Mesenchymal stem cell (in vitro differentiated cells and primary cell): ENCODE results near the gene SYT3.

ENCODE experiments used
- DNase-seq: peaks from one replicate; pipeline ENCODE4 v3.0.0-alpha.2; 2013
- H2AFZ ChIP-seq: one replicate; pipeline ENCODE4 v1.6.1; 2013; ENCODE audit warnings: low read depth, mild to moderate bottlenecking, control low read depth, inconsistent platforms, low read length, moderate library complexity
- H2AK5ac ChIP-seq: 2 replicates; pipeline ENCODE4 v1.6.1; 2013; ENCODE audit warnings: low read length, moderate library complexity, mild to moderate bottlenecking, inconsistent platforms; ENCODE audit not compliant: severe bottlenecking
- H2BK120ac ChIP-seq: one replicate; pipeline ENCODE4 v1.6.1; 2013; ENCODE audit warnings: low read depth, mild to moderate bottlenecking, inconsistent platforms, low read length, moderate library complexity
- H2BK12ac ChIP-seq, 2 experiments: one replicate each; pipeline ENCODE4 v1.6.1; 2013; ENCODE audit warnings: inconsistent platforms in 2 of 2, low read length in 2 of 2, mild to moderate bottlenecking in 2 of 2, moderate library complexity in 2 of 2, control low read depth in 1 of 2
- H2BK15ac ChIP-seq: one replicate; pipeline ENCODE4 v1.6.1; 2013; ENCODE audit warnings: mild to moderate bottlenecking, low read depth, inconsistent platforms; ENCODE audit not compliant: poor library complexity, severe bottlenecking
- H2BK5ac ChIP-seq: 2 replicates; pipeline ENCODE4 v1.6.1; 2013; ENCODE audit warnings: low read depth, mild to moderate bottlenecking, low read length, control low read depth, inconsistent platforms; ENCODE audit not compliant: poor library complexity, severe bottlenecking
- H3K14ac ChIP-seq, 2 experiments: one replicate each; pipeline ENCODE4 v1.6.1; 2013; ENCODE audit warnings: inconsistent platforms in 2 of 2, low read length in 2 of 2, control low read depth in 1 of 2, mild to moderate bottlenecking in 1 of 2, moderate library complexity in 1 of 2
- H3K18ac ChIP-seq, 2 experiments: one replicate each; pipeline ENCODE4 v1.6.1; 2013; ENCODE audit warnings: inconsistent platforms in 2 of 2, low read length in 2 of 2, control low read depth in 1 of 2, low read depth in 1 of 2, mild to moderate bottlenecking in 1 of 2
- H3K23ac ChIP-seq, 2 experiments: one replicate each; pipeline ENCODE4 v1.6.1; 2013; ENCODE audit warnings: inconsistent platforms in 2 of 2, low read length in 2 of 2, mild to moderate bottlenecking in 2 of 2, moderate library complexity in 2 of 2, control low read depth in 1 of 2
- H3K27ac ChIP-seq: 2 replicates; pipeline ENCODE4 v1.5.1; 2013; ENCODE audit warnings: mild to moderate bottlenecking, moderate library complexity, low read length, control low read depth, inconsistent platforms; ENCODE audit not compliant: poor library complexity, severe bottlenecking
- H3K27me3 ChIP-seq, 2 experiments: 2 replicates each; pipeline versions ENCODE4 v1.6.1 to v1.7.0; 2013; ENCODE audit warnings: low read length in 2 of 2, mild to moderate bottlenecking in 2 of 2, moderate library complexity in 2 of 2, control low read depth in 1 of 2, inconsistent platforms in 1 of 2; ENCODE audit not compliant: control insufficient read depth in 1 of 2, insufficient read depth in 1 of 2
- H3K36me3 ChIP-seq, 2 experiments: 2 replicates each; pipeline versions ENCODE4 v1.6.1 to v1.7.0; 2013; ENCODE audit warnings: low read length in 2 of 2, control low read depth in 1 of 2, inconsistent platforms in 1 of 2, low read depth in 1 of 2, mild to moderate bottlenecking in 1 of 2; ENCODE audit not compliant: insufficient read depth in 2 of 2, control insufficient read depth in 1 of 2
- H3K4ac ChIP-seq, 2 experiments: one replicate each; pipeline ENCODE4 v1.6.1; 2013; ENCODE audit warnings: inconsistent platforms in 2 of 2, low read length in 2 of 2, mild to moderate bottlenecking in 2 of 2, moderate library complexity in 2 of 2, control low read depth in 1 of 2, low read depth in 1 of 2
- H3K4me1 ChIP-seq: 2 replicates; pipeline ENCODE4 v1.6.1; 2013; ENCODE audit warnings: low read depth, low read length, control low read depth; ENCODE audit not compliant: control insufficient read depth, insufficient read depth
- H3K4me2 ChIP-seq: 2 replicates; pipeline ENCODE4 v1.6.1; 2013; ENCODE audit warnings: low read length, mild to moderate bottlenecking, inconsistent platforms; ENCODE audit not compliant: poor library complexity, severe bottlenecking
- H3K4me3 ChIP-seq, 2 experiments: 2 replicates each; pipeline versions ENCODE4 v1.5.1 to v1.7.0; 2013; ENCODE audit warnings: low read length in 2 of 2, mild to moderate bottlenecking in 2 of 2, control low read depth in 1 of 2, low read depth in 1 of 2; ENCODE audit not compliant: insufficient read depth in 1 of 2
- H3K79me1 ChIP-seq: replicated peaks from 2 replicates; pipeline ENCODE4 v1.6.1; 2013; ENCODE audit warnings: mild to moderate bottlenecking, control low read depth, low read length, inconsistent platforms; ENCODE audit not compliant: poor library complexity, severe bottlenecking
- H3K9ac ChIP-seq: 2 replicates; pipeline ENCODE4 v1.7.0; 2013; ENCODE audit warnings: mild to moderate bottlenecking, low read length, moderate library complexity
- H3K9me3 ChIP-seq: 2 replicates; pipeline ENCODE4 v1.7.0; 2013; ENCODE audit warnings: mild to moderate bottlenecking, low read length; ENCODE audit not compliant: control insufficient read depth
- H4K8ac ChIP-seq: one replicate; pipeline ENCODE4 v1.6.1; 2013; ENCODE audit warnings: inconsistent platforms, mild to moderate bottlenecking, low read length, moderate library complexity
- H4K91ac ChIP-seq: one replicate; pipeline ENCODE4 v1.6.1; 2013; ENCODE audit warnings: mild to moderate bottlenecking, low read length, inconsistent platforms
- WGBS: methylation state at CpG from one replicate; pipeline ENCODE4 v1.1.7; 2013; ENCODE audit warnings: mixed read lengths; 5-methylcytosine and 5-hydroxymethylcytosine counted together

Gene SYT3

GRCh38 chr19:50657712-50658440 is 18.2 kb upstream of the SYT3 start:
- peak; percentile 14 for DNase-seq
- no peaks in the 10 kb centered on the region for H3K4me1 ChIP-seq
- no peak overlapping the region for H2BK5ac ChIP-seq
- H3K14ac ChIP-seq = no peak overlapping the region
- no peak overlapping the region for H2AFZ ChIP-seq
- H3K4me2 ChIP-seq = no peak overlapping the region
- H3K27me3 ChIP-seq = peaks cover 0 to 47% of the 10 kb centered on the region in 2 experiments
- H3K36me3 ChIP-seq = no peaks in the 10 kb centered on the region
- H3K4me3 ChIP-seq = peak overlapping the region in 1 of 2 experiments; percentile 72
- H4K91ac ChIP-seq = no peak overlapping the region
- H3K18ac ChIP-seq = no peak overlapping the region
- no peak overlapping the region for H3K27ac ChIP-seq
- no peak overlapping the region for H2BK120ac ChIP-seq
- WGBS = 64% methylated on average over 38 of the region's 38 CpGs
- H2BK12ac ChIP-seq = no peak overlapping the region
- H3K79me1 ChIP-seq = no peaks in the 10 kb centered on the region
- H3K23ac ChIP-seq = no peak overlapping the region
- H2AK5ac ChIP-seq = no peak overlapping the region
- peak overlapping the region; percentile 57 for H3K9ac ChIP-seq
- no peak overlapping the region for H2BK15ac ChIP-seq
- no peak overlapping the region for H3K4ac ChIP-seq
- H3K9me3 ChIP-seq = peaks cover 12% of the 10 kb centered on the region
- no peak overlapping the region for H4K8ac ChIP-seq

GRCh38 chr19:50657222-50657669 is 17.6 kb upstream of the SYT3 start:
- Histone ChIP-seq H3K4ac (no peak overlapping the region), H3K4me3 (no peak overlapping the region), H2BK5ac (no peak overlapping the region), H2AK5ac (no peak overlapping the region), H3K27ac (no peak overlapping the region), H3K18ac (no peak overlapping the region), H3K27me3 (peaks cover 0 to 46% of the 10 kb centered on the region in 2 experiments), H3K9ac (peak overlapping the region; percentile 57), H3K36me3 (no peaks in the 10 kb centered on the region), H4K91ac (no peak overlapping the region), H4K8ac (no peak overlapping the region), H3K23ac (no peak overlapping the region), H2BK120ac (no peak overlapping the region), H3K4me2 (no peak overlapping the region), H2BK12ac (no peak overlapping the region), H3K4me1 (no peaks in the 10 kb centered on the region), H3K9me3 (peaks cover 12% of the 10 kb centered on the region), H3K79me1 (no peaks in the 10 kb centered on the region), H3K14ac (no peak overlapping the region), H2AFZ (no peak overlapping the region), H2BK15ac (no peak overlapping the region)
- 67% methylated on average over 5 of the region's 6 CpGs for WGBS
- no peak for DNase-seq

- no peak for DNase-seq
- Histone ChIP-seq H3K79me1 (no peaks in the 10 kb centered on the region), H3K4me2 (no peak overlapping the region), H2BK12ac (no peak overlapping the region), H3K9ac (no peak overlapping the region), H2BK120ac (no peak overlapping the region), H2BK15ac (no peak overlapping the region), H3K27ac (no peak overlapping the region), H3K4ac (no peak overlapping the region), H4K91ac (no peak overlapping the region), H4K8ac (no peak overlapping the region), H2AFZ (no peak overlapping the region), H2BK5ac (no peak overlapping the region), H3K27me3 (peaks cover 0 to 30% of the 10 kb centered on the region in 2 experiments), H3K23ac (no peak overlapping the region), H3K9me3 (peaks cover 12% of the 10 kb centered on the region), H3K4me3 (no peak overlapping the region), H3K4me1 (no peaks in the 10 kb centered on the region), H3K18ac (no peak overlapping the region), H3K36me3 (no peaks in the 10 kb centered on the region), H3K14ac (no peak overlapping the region), H2AK5ac (no peak overlapping the region)
Measured at GRCh38 chr19:50654882-50655281, 15.2 kb upstream of the SYT3 start.

- no peak overlapping the region for H3K4ac ChIP-seq
- H4K8ac ChIP-seq = no peak overlapping the region
- no peak overlapping the region for H3K9ac ChIP-seq
- H2AK5ac ChIP-seq = no peak overlapping the region
- H2BK12ac ChIP-seq = no peak overlapping the region
- H4K91ac ChIP-seq = no peak overlapping the region
- H3K27me3 ChIP-seq = peaks cover 0 to 30% of the 10 kb centered on the region in 2 experiments
- DNase-seq = no peak
- no peaks in the 10 kb centered on the region for H3K79me1 ChIP-seq
- peaks cover 12% of the 10 kb centered on the region for H3K9me3 ChIP-seq
- H3K14ac ChIP-seq = no peak overlapping the region
- H3K18ac ChIP-seq = no peak overlapping the region
- no peak overlapping the region for H2BK120ac ChIP-seq
- H3K23ac ChIP-seq = no peak overlapping the region
- H2AFZ ChIP-seq = no peak overlapping the region
- no peak overlapping the region for H3K4me2 ChIP-seq
- no peaks in the 10 kb centered on the region for H3K4me1 ChIP-seq
- H3K36me3 ChIP-seq = no peaks in the 10 kb centered on the region
- H3K27ac ChIP-seq = no peak overlapping the region
- no peak overlapping the region for H3K4me3 ChIP-seq
- no peak overlapping the region for H2BK5ac ChIP-seq
- H2BK15ac ChIP-seq = no peak overlapping the region
- 93% methylated on average over 3 of the region's 6 CpGs for WGBS
Measured at GRCh38 chr19:50652722-50653121, 13.0 kb upstream of the SYT3 start.
